Endodermal cell (in vitro differentiated cells): Measurements from ENCODE around the gene GBP6. TPM values are rescaled to one million over a fixed set of nuclear protein-coding genes. Genes with fewer than 3 reads are reported as not detected.
A peak's percentile ranks its signal among the peaks of the same experiment; 100 is the strongest.
"Not testable (repeated sequence)": the region's sequence is repeated elsewhere in the genome, so short reads cannot be mapped to it uniquely, and the experiment has no call there.

ENCODE experiments used
- DNase-seq: peaks from one replicate; pipeline ENCODE4 v3.0.0-alpha.2; 2017
- H3K27ac ChIP-seq: 2 replicates; pipeline ENCODE4 v1.5.1; 2013; ENCODE audit warnings: mild to moderate bottlenecking, low read depth, low read length, moderate library complexity
- H3K27me3 ChIP-seq: 2 replicates; pipeline ENCODE4 v1.6.1; 2013; ENCODE audit warnings: mild to moderate bottlenecking, low read length, moderate library complexity; ENCODE audit not compliant: insufficient read depth, control insufficient read depth, poor library complexity, severe bottlenecking
- H3K36me3 ChIP-seq: 2 replicates; pipeline ENCODE4 v1.7.0; 2013; ENCODE audit warnings: mild to moderate bottlenecking, low read length, moderate library complexity; ENCODE audit not compliant: control insufficient read depth, insufficient read depth
- H3K4me1 ChIP-seq: one replicate; pipeline ENCODE4 v1.7.0; 2013; ENCODE audit warnings: low read length; ENCODE audit not compliant: control insufficient read depth, insufficient read depth
- H3K4me3 ChIP-seq: 2 replicates; pipeline ENCODE4 v1.5.1; 2013; ENCODE audit warnings: mild to moderate bottlenecking, low read length, moderate library complexity
- H3K9ac ChIP-seq: 2 replicates; pipeline ENCODE4 v1.6.1; 2013; ENCODE audit warnings: mild to moderate bottlenecking, low read length, moderate library complexity; ENCODE audit not compliant: poor library complexity, severe bottlenecking; ENCODE audit errors: extremely low read depth
- H3K9me3 ChIP-seq: 2 replicates; pipeline ENCODE4 v1.6.1; 2013; ENCODE audit warnings: mild to moderate bottlenecking, low read length, moderate library complexity; ENCODE audit not compliant: control insufficient read depth
- H3K27ac Mint-ChIP-seq: 2 replicates; pipeline ENCODE4 v1.8.0; 2020; ENCODE audit warnings: mixed read lengths
- H3K27me3 Mint-ChIP-seq: 2 replicates; pipeline ENCODE4 v1.8.0; 2021; ENCODE audit warnings: mild to moderate bottlenecking, mixed read lengths; ENCODE audit not compliant: insufficient read depth
- H3K36me3 Mint-ChIP-seq: 2 replicates; pipeline ENCODE4 v1.8.0; 2020; ENCODE audit warnings: low read depth, mixed read lengths
- H3K4me1 Mint-ChIP-seq: 2 replicates; pipeline ENCODE4 v1.8.0; 2020; ENCODE audit warnings: mixed read lengths
- H3K4me3 Mint-ChIP-seq: 2 replicates; pipeline ENCODE4 v1.8.0; 2020; ENCODE audit warnings: mild to moderate bottlenecking, moderate library complexity, mixed read lengths
- H3K9me3 Mint-ChIP-seq: 2 replicates; pipeline ENCODE4 v1.8.0; 2020; ENCODE audit warnings: mild to moderate bottlenecking, mixed read lengths
- WGBS, 2 experiments: methylation state at CpG; one replicate each; pipeline versions ENCODE4 v1.1.5 to v1.1.7; 2013; ENCODE audit warnings: missing lambda C conversion rate in 2 of 2, mixed read lengths in 1 of 2; ENCODE audit not compliant: insufficient coverage in 1 of 2, insufficient read length in 1 of 2; 5-methylcytosine and 5-hydroxymethylcytosine counted together
- total RNA-seq, 2 donors: library from RNA; stranded (reverse); fragmentation: NEBNext Ultra II Directional in 1 of 2; extraction: Animal tissue kit (Norgen Biotek cat#: 25700) in 1 of 2; gene quantifications; 2 replicates in 1 of 2; 3 replicates in 1 of 2; pipeline ENCODE4 v1.2.1, GENCODE V29; 2021
- TF ChIP-seq, protein P1 (sequence below): fragments of 200-600 bp; sonication (generic); conservative IDR thresholded peaks from 2 replicates; pipeline ENCODE4 v1.5.0; 2021; ENCODE audit warnings: antibody characterized with exemption, mild to moderate bottlenecking

Gene GBP6
- total RNA-seq, 2 donors from 2014 or later = not detected

DNA sequence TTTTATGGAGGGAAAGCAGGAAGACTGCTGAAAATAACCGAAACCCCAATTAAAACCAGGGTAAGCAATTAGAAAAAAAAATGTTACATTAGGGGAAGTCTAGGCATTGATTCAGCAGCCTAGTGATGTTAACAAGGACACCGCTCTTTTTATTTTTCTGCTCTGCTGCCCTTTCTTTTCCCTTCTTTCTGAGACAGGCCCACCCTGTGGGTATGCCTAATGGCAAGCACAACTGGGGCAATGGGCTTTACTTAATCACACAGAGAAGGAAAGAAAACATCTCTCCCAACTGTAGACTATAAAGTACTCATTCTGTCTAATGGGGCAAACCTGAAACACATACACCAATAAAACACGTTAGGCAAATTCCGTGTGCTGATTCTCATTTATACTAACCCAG is 69.6 kb downstream of the GBP6 start:
- no peak overlapping the region for H3K4me3 ChIP-seq
- 92 to 95% methylated on average over 2 to 4 of the region's 4 CpGs for WGBS, 2 experiments
- no peaks in the 10 kb centered on the region for H3K4me1 ChIP-seq
- H3K36me3 Mint-ChIP-seq = no peaks in the 10 kb centered on the region
- H3K27me3 ChIP-seq = no peaks in the 10 kb centered on the region
- TF ChIP-seq, protein P1, sequence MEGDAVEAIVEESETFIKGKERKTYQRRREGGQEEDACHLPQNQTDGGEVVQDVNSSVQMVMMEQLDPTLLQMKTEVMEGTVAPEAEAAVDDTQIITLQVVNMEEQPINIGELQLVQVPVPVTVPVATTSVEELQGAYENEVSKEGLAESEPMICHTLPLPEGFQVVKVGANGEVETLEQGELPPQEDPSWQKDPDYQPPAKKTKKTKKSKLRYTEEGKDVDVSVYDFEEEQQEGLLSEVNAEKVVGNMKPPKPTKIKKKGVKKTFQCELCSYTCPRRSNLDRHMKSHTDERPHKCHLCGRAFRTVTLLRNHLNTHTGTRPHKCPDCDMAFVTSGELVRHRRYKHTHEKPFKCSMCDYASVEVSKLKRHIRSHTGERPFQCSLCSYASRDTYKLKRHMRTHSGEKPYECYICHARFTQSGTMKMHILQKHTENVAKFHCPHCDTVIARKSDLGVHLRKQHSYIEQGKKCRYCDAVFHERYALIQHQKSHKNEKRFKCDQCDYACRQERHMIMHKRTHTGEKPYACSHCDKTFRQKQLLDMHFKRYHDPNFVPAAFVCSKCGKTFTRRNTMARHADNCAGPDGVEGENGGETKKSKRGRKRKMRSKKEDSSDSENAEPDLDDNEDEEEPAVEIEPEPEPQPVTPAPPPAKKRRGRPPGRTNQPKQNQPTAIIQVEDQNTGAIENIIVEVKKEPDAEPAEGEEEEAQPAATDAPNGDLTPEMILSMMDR = no peak
- no peak overlapping the region for H3K4me3 Mint-ChIP-seq
- H3K4me1 Mint-ChIP-seq = no peaks in the 10 kb centered on the region
- peaks cover 20% of the 10 kb centered on the region for H3K9me3 ChIP-seq
- no peak for DNase-seq
- peaks cover 17% of the 10 kb centered on the region for H3K9me3 Mint-ChIP-seq
- H3K27ac ChIP-seq = no peak overlapping the region
- H3K27ac Mint-ChIP-seq = no peak overlapping the region
- no peaks in the 10 kb centered on the region for H3K27me3 Mint-ChIP-seq
- no peaks in the 10 kb centered on the region for H3K36me3 ChIP-seq
- no peak overlapping the region for H3K9ac ChIP-seq

DNA sequence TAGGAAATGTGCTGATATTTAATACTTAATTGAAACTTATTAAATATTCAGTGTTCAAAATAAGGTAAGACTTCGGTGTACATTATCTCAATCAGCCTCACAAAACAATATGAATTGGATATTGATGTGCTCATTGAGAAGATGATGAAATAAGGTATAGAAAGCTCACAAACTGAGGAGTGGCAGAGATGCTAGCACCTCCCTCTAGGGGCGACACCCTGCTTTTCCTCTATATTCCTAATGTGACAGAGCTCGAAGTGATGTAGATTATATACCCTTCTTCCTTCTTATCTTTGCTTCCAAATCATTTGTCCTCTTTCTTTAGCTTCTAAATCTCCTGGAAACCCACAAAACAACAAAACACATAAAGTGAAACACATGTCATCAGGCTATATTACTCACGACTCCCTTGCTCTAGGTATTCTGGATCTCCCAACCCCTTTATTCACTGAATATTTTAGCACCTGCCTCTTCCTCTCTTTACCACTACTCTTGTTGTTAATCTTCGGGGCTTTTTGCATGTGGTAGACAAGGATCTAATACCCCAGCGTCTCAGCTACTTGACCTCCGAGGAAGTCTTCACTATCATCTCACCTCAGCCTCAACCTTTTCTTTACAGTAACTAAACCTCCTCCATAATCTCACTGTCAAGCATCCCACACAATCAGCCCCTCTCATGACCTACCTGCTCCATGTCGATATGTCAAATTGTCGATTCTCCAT is 70.4 kb downstream of the GBP6 start:
- DNase-seq, H3K9ac ChIP-seq, H3K4me1 Mint-ChIP-seq, H3K4me3 ChIP-seq, H3K27ac Mint-ChIP-seq, H3K36me3 Mint-ChIP-seq, H3K36me3 ChIP-seq, H3K27ac ChIP-seq, H3K4me1 ChIP-seq, H3K4me3 Mint-ChIP-seq, H3K27me3 ChIP-seq, H3K27me3 Mint-ChIP-seq: not testable (repeated sequence)
- peaks cover 28% of the 10 kb centered on the region for H3K9me3 ChIP-seq
- WGBS, 2 experiments = 88 to 93% methylated on average over 6 to 8 of the region's 9 CpGs
- TF ChIP-seq, protein P1 = peak; percentile 36
- peaks cover 25% of the 10 kb centered on the region for H3K9me3 Mint-ChIP-seq

Other genes with a start within 250 kb of the GBP6 start
- gene GBP2, start 237.9 kb upstream of the GBP6 start, total RNA-seq = not detected
- gene GBP7, start 188.1 kb upstream of the GBP6 start, total RNA-seq = not detected
- gene GBP4, start 165.1 kb upstream of the GBP6 start, total RNA-seq = 1 to 10 TPM in 1 of 2 donors, under 1 TPM in 1; 0.55 to 2.8 TPM
- gene GBP5, start 91.2 kb upstream of the GBP6 start, total RNA-seq = not detected
- 10 to 100 TPM; 39.2 to 39.4 TPM for gene LRRC8B, start 160.8 kb downstream of the GBP6 start, total RNA-seq